ENCODE results near the gene NT5E. TPM values are rescaled to one million over a fixed set of nuclear protein-coding genes. Genes with fewer than 3 reads are reported as not detected.
"Not testable (repeated sequence)": the region's sequence is repeated elsewhere in the genome, so short reads cannot be mapped to it uniquely, and the experiment has no call there.

NT5E gene
- total RNA-seq: 3.6 TPM
- polyA plus RNA-seq: 3.7 TPM
- long read RNA-seq, donor 1: 0 reads
- long read RNA-seq, donor 2: 0 reads
- long read RNA-seq, donor 3, partial matches to known transcripts: 0 of 2 reads
- long read RNA-seq, donor 3, other reads (novel, unspliced or antisense): 0 of 2 reads
- long read RNA-seq, donor 4: 0 reads
- long read RNA-seq, donor 5, partial matches to known transcripts: 0 of 5 reads
- long read RNA-seq, donor 5, other reads (novel, unspliced or antisense): 0 of 5 reads
- long read RNA-seq, donor 6: 0 reads
- long read RNA-seq, donor 7, partial matches to known transcripts: 0 of 1 reads
- long read RNA-seq, donor 7, other reads (novel, unspliced or antisense): 0 of 1 reads
- long read RNA-seq, donor 8, partial matches to known transcripts: 0 of 2 reads
- long read RNA-seq, donor 8, other reads (novel, unspliced or antisense): 0 of 2 reads
- long read RNA-seq, donor 9, partial matches to known transcripts: 5 of 6 reads
- long read RNA-seq, donor 9, other reads (novel, unspliced or antisense): 0 of 6 reads
- long read RNA-seq, donor 10, partial matches to known transcripts: 427 of 957 reads
- long read RNA-seq, donor 10, other reads (novel, unspliced or antisense): 527 of 957 reads

GRCh38 chr6:85449818-85450759 is at the start of gene NT5E:
NT5E (plus strand) TSS chr6:85450083; CDS start chr6:85450140, 57 bp downstream.
- peak in 3 of 9 donors; percentile 14 to 46 (median 24) for DNase-seq (ENCODE audit: low read depth in 6 of 9, low spot score in 9 of 9)
- Histone ChIP-seq H3K9me3 (ENCODE audit: control insufficient read depth in 2 of 2, insufficient read depth in 1 of 2, low read length in 1 of 2) (no peaks in the 10 kb centered on the region), H3K4me3 (ENCODE audit: low read length in 2 of 2) (peak within 1 kb of the TSS; percentile 36 to 46), H3K27me3 (ENCODE audit: control insufficient read depth in 2 of 2, insufficient read depth in 1 of 2, low read length in 1 of 2) (peaks cover 16 to 47% of the 10 kb centered on the region in 2 donors), H3K4me1 (ENCODE audit: control insufficient read depth in 2 of 2, insufficient read depth in 2 of 2, low read length in 2 of 2) (peaks cover 4 to 25% of the 10 kb centered on the region in 2 donors), H3K27ac (ENCODE audit: low read depth in 1 of 2, low read length in 1 of 2) (peak within 1 kb of the TSS in 1 of 2 donors; percentile 53), H3K36me3 (ENCODE audit: control insufficient read depth in 2 of 2, insufficient read depth in 2 of 2, low read length in 1 of 2) (no peaks in the 10 kb centered on the region)
- 2% methylated on average over 92 of the region's 92 CpGs for WGBS

GRCh38 chr6:85400331-85400730 is 49.6 kb upstream of the NT5E start:
- no peaks in the 10 kb centered on the region for H3K9me3 ChIP-seq (ENCODE audit: control insufficient read depth in 2 of 2, insufficient read depth in 1 of 2, low read length in 1 of 2)
- no peak overlapping the region for H3K4me3 ChIP-seq (ENCODE audit: low read length in 2 of 2)
- H3K4me1 ChIP-seq (ENCODE audit: control insufficient read depth in 2 of 2, insufficient read depth in 2 of 2, low read length in 2 of 2): peaks cover 0 to 15% of the 10 kb centered on the region in 2 donors
- H3K27me3 ChIP-seq (ENCODE audit: control insufficient read depth in 2 of 2, insufficient read depth in 1 of 2, low read length in 1 of 2): no peaks in the 10 kb centered on the region
- 94% methylated on average over 4 of the region's 4 CpGs for WGBS
- no peak for DNase-seq (ENCODE audit: low read depth in 6 of 9, low spot score in 9 of 9)
- H3K27ac ChIP-seq (ENCODE audit: low read depth in 1 of 2, low read length in 1 of 2): no peak overlapping the region
- H3K36me3 ChIP-seq (ENCODE audit: control insufficient read depth in 2 of 2, insufficient read depth in 2 of 2, low read length in 1 of 2): no peaks in the 10 kb centered on the region

- Histone ChIP-seq H3K27ac (ENCODE audit: low read depth in 1 of 2, low read length in 1 of 2) (peak overlapping the region in 1 of 2 donors; percentile 50), H3K4me1 (ENCODE audit: control insufficient read depth in 2 of 2, insufficient read depth in 2 of 2, low read length in 2 of 2) (peaks cover 0 to 20% of the 10 kb centered on the region in 2 donors), H3K36me3 (ENCODE audit: control insufficient read depth in 2 of 2, insufficient read depth in 2 of 2, low read length in 1 of 2) (no peaks in the 10 kb centered on the region), H3K4me3 (ENCODE audit: low read length in 2 of 2) (no peak overlapping the region), H3K9me3 (ENCODE audit: control insufficient read depth in 2 of 2, insufficient read depth in 1 of 2, low read length in 1 of 2) (no peaks in the 10 kb centered on the region), H3K27me3 (ENCODE audit: control insufficient read depth in 2 of 2, insufficient read depth in 1 of 2, low read length in 1 of 2) (no peaks in the 10 kb centered on the region)
- peak in 3 of 9 donors; percentile 11 to 38 (median 14) for DNase-seq (ENCODE audit: low read depth in 6 of 9, low spot score in 9 of 9)
- 53% methylated on average over 6 of the region's 6 CpGs for WGBS
Observed at GRCh38 chr6:85401186-85402021, 48.5 kb upstream of the NT5E start.

GRCh38 chr6:85402071-85402470 is 47.8 kb upstream of the NT5E start:
- H3K4me3 ChIP-seq (ENCODE audit: low read length in 2 of 2): no peak overlapping the region
- no peaks in the 10 kb centered on the region for H3K36me3 ChIP-seq (ENCODE audit: control insufficient read depth in 2 of 2, insufficient read depth in 2 of 2, low read length in 1 of 2)
- H3K27ac ChIP-seq (ENCODE audit: low read depth in 1 of 2, low read length in 1 of 2): no peak overlapping the region
- H3K9me3 ChIP-seq (ENCODE audit: control insufficient read depth in 2 of 2, insufficient read depth in 1 of 2, low read length in 1 of 2): no peaks in the 10 kb centered on the region
- peaks cover 0 to 20% of the 10 kb centered on the region in 2 donors for H3K4me1 ChIP-seq (ENCODE audit: control insufficient read depth in 2 of 2, insufficient read depth in 2 of 2, low read length in 2 of 2)
- DNase-seq (ENCODE audit: low read depth in 6 of 9, low spot score in 9 of 9): no peak
- no peaks in the 10 kb centered on the region for H3K27me3 ChIP-seq (ENCODE audit: control insufficient read depth in 2 of 2, insufficient read depth in 1 of 2, low read length in 1 of 2)

GRCh38 chr6:85402922-85403321 is 47.0 kb upstream of the NT5E start:
- WGBS: 83% methylated on average over 7 of the region's 7 CpGs
- no peak for DNase-seq (ENCODE audit: low read depth in 6 of 9, low spot score in 9 of 9)
- no peak overlapping the region for H3K27ac ChIP-seq (ENCODE audit: low read depth in 1 of 2, low read length in 1 of 2)

GRCh38 chr6:85403331-85404015 is 46.4 kb upstream of the NT5E start:
- DNase-seq (ENCODE audit: low read depth in 6 of 9, low spot score in 9 of 9): no peak
- H3K27ac ChIP-seq (ENCODE audit: low read depth in 1 of 2, low read length in 1 of 2): no peak overlapping the region
- no peaks in the 10 kb centered on the region for H3K36me3 ChIP-seq (ENCODE audit: control insufficient read depth in 2 of 2, insufficient read depth in 2 of 2, low read length in 1 of 2)
- H3K9me3 ChIP-seq (ENCODE audit: control insufficient read depth in 2 of 2, insufficient read depth in 1 of 2, low read length in 1 of 2): no peaks in the 10 kb centered on the region
- 91% methylated on average over 2 of the region's 2 CpGs for WGBS
- peaks cover 0 to 20% of the 10 kb centered on the region in 2 donors for H3K4me1 ChIP-seq (ENCODE audit: control insufficient read depth in 2 of 2, insufficient read depth in 2 of 2, low read length in 2 of 2)
- no peaks in the 10 kb centered on the region for H3K27me3 ChIP-seq (ENCODE audit: control insufficient read depth in 2 of 2, insufficient read depth in 1 of 2, low read length in 1 of 2)
- no peak overlapping the region for H3K4me3 ChIP-seq (ENCODE audit: low read length in 2 of 2)

More at GRCh38 chr6:85402922-85403321, 47.0 kb upstream of the NT5E start:
- Histone ChIP-seq H3K36me3 (ENCODE audit: control insufficient read depth in 2 of 2, insufficient read depth in 2 of 2, low read length in 1 of 2) (no peaks in the 10 kb centered on the region), H3K4me3 (ENCODE audit: low read length in 2 of 2) (no peak overlapping the region), H3K4me1 (ENCODE audit: control insufficient read depth in 2 of 2, insufficient read depth in 2 of 2, low read length in 2 of 2) (peaks cover 0 to 20% of the 10 kb centered on the region in 2 donors), H3K27me3 (ENCODE audit: control insufficient read depth in 2 of 2, insufficient read depth in 1 of 2, low read length in 1 of 2) (no peaks in the 10 kb centered on the region), H3K9me3 (ENCODE audit: control insufficient read depth in 2 of 2, insufficient read depth in 1 of 2, low read length in 1 of 2) (no peaks in the 10 kb centered on the region)

- 92% methylated on average over 4 of the region's 4 CpGs for WGBS
- H3K4me3 ChIP-seq (ENCODE audit: low read length in 2 of 2); H3K27ac ChIP-seq (ENCODE audit: low read depth in 1 of 2, low read length in 1 of 2); DNase-seq (ENCODE audit: low read depth in 6 of 9, low spot score in 9 of 9); H3K27me3 ChIP-seq (ENCODE audit: control insufficient read depth in 2 of 2, insufficient read depth in 1 of 2, low read length in 1 of 2); H3K36me3 ChIP-seq (ENCODE audit: control insufficient read depth in 2 of 2, insufficient read depth in 2 of 2, low read length in 1 of 2); H3K9me3 ChIP-seq (ENCODE audit: control insufficient read depth in 2 of 2, insufficient read depth in 1 of 2, low read length in 1 of 2): not testable (repeated sequence)
- H3K4me1 ChIP-seq (ENCODE audit: control insufficient read depth in 2 of 2, insufficient read depth in 2 of 2, low read length in 2 of 2): peaks cover 0 to 20% of the 10 kb centered on the region in 2 donors
Observed at GRCh38 chr6:85404016-85404563, 45.8 kb upstream of the NT5E start.

All from thymus (tissue), 14 donors.